ENCODE results near the gene RPL27.

RPL27 gene

GRCh38 chr17:43021741-43022512 lies 23.7 kb downstream of the RPL27 start, which contains the start of gene VAT1:
Gene VAT1 (minus strand): TSS chr17:43022385. CDS start chr17:43022322, 63 bp downstream.
- peak; percentile 77 for DNase-seq

- peak; percentile 99 for DNase-seq
Measured at GRCh38 chr17:43024407-43025289, 26.4 kb downstream of the RPL27 start, which contains the start of gene RND2. Gene RND2 (plus strand): TSS chr17:43025231. CDS start chr17:43025348, 117 bp downstream.

DNA sequence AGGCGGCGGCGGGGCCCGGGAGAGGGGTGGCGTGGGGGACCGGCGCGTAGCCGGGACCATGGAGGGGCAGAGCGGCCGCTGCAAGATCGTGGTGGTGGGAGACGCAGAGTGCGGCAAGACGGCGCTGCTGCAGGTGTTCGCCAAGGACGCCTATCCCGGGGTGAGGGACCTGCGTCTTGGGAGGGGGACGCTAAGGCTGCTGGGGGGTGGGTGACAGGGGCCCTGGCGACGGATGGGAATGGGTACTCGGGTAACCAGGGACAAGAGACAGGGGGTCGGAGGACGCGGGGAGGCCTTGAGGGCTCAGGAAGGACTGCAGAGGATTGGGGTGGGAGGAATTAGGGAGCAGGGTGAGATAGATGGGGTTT lies 27.1 kb downstream of the RPL27 start:
- peak; percentile 42 for DNase-seq

DNA sequence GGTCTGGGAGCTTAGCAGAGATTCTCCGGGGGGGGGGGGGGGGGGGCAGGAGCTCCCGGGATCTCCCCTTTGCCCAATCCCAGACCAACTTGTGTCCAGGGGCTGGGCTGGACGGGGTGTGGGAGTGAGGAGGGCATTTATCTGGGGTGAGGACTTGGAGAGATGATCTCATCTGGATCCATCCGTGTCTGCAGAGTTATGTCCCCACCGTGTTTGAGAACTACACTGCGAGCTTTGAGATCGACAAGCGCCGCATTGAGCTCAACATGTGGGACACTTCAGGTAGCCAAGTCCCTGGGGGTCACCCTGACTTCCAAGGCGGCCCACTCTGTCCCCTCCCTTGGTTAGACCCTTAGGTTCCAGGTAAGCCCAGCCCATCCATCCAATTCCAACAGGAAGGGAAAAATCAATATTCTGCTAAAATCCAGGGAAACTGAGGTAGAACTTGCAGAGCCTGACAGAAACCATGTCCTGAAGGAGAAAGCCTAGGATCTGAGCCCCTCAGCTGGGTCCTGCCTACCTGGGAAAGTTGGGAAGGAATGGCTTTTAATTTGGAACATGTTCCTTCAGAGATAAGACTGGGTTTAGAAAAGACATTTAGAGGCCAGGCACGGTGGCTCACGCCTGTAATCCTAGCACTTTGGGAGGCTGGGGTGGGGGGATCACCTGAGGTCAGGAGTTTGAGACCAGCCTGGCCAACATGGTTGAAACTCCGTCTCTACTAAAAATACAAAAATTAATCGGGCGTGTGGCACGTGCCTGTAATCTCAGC lies 27.7 kb downstream of the RPL27 start:
- DNase-seq: no peak

DNA sequence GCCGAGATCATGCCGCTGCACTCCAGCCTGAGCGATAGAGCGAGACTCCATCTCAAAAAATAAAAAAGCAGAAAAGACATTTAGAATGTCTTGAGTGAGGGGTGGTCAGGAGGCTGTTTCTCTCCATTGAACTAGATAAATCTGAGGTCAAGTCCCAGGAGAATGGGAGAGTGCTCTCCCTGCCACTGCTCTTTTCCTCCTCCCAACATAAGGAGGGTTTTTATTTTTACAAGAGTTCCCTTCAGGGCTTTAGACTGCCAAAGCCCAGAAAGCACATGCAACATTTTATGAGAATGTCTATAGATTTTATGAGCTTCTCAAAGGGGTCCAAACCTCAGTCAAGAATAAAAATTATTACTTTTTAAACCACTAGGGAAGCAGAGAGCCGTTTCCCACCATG lies 28.4 kb downstream of the RPL27 start:
- DNase-seq: no peak

- DNase-seq: no peak
Measured at GRCh38 chr17:43027091-43028032, 29.1 kb downstream of the RPL27 start.

GRCh38 chr17:43028221-43028861 lies 30.1 kb downstream of the RPL27 start:
- no peak for DNase-seq

- DNase-seq: no peak
Measured at GRCh38 chr17:43030137-43030767, 32.0 kb downstream of the RPL27 start.

DNA sequence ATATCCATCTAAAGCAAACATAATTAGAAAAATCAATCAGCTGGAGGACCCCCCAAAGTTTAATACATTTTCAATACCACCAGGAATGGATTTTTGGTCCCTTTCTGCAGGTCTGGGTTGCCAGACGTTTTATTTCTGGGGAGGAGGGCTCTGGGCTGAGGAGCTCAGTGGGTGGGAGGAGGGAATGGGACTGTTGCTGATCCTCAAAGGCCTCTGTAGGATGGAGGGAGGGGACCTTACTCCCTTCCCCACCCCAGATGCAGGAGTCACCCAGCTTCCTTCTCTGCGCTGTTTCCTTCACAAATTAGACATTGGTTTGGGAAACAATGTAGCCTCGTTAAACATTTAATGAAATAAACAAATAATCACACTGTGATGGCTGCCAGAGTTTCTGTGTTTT lies 33.4 kb downstream of the RPL27 start:
- DNase-seq: no peak

DNA sequence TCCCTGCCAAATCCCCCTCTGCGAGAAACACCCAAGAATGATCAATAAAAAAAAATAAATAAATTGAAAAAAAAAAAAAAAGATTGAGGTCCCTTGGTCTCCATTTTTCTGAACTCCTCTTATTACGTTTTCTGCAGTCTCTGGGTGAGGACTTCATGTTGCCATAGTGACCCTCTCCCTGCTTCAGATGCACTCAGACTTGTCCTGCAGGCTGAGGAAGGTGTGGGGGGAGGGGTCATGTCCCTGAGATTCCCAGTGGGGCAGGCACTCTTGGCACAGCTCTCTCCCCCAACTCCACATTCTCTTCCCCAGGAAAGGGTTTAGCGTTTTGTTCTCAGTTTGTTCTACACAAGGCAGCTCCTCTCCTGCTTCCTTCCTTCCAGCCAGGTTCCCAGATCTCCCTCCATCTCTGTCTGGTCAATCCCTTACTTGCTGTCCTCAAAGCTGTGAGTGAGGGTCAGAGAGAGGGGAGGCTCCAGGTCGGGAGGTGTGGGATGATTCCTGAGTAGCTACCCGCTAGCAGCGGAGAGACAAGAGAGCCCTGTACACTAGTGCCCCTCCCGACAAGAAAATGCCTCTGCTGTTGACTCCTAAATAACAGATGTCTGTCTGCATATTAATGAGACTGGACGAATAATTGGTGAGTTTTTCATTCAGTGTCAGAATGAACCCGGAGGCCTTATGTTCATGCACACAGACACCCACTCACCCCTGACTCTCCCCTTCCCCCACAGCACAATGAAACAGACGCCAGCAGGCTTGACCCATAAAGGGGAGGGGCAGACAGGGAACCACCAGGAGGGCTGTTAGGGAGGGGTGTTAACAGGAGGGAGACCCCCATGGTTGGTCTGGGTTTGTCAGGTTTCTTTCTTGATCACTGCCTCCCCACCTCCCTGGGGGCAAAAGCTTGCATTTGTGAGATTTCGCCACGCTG lies 36.0 kb downstream of the RPL27 start:
- DNase-seq: no peak

- no peak for DNase-seq
Measured at GRCh38 chr17:43034894-43035293, 36.7 kb downstream of the RPL27 start.

DNA sequence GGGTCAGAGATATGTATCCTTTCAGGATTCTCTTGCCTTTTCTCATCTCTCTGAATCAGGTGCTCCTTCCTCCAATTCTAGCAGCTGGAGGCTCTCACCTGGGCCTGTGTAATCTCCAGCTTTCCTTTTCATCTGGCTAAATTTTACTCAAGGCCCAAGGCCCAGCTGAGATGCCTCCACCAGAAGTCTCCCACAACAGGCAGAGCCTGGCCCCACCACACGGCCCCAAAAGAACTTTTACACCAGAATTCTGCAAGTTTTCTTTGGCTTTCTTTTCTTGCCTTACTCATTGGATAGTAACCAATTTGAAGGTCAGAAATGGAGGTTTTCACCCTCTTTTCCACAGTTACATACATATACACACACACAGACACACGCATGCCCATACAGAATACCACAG lies 41.4 kb downstream of the RPL27 start:
- DNase-seq: no peak

DNA sequence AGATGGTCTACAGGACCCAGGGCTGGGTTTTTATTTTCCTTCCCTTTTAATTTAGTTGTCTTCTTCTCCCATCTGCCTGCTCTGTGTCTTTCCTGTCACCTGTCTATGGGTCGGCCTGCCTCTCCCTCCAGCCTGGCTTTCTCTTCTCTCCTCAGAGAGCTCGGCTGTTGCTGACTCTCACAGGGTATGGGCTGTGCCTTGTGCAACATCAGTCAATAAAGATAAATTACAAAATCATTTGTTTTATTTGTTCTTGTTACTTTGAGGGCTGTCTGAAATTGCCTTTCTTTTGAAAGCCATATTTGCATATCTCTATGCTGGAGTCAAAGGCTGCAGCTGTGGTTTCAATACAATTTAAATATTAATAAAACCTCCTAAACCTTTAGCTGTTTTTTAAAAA lies 42.4 kb downstream of the RPL27 start:
- DNase-seq: no peak

- no peak for DNase-seq
Measured at GRCh38 chr17:43042025-43042628, 43.9 kb downstream of the RPL27 start.

- no peak for DNase-seq
Measured at GRCh38 chr17:43043307-43043706, 45.1 kb downstream of the RPL27 start.

DNA sequence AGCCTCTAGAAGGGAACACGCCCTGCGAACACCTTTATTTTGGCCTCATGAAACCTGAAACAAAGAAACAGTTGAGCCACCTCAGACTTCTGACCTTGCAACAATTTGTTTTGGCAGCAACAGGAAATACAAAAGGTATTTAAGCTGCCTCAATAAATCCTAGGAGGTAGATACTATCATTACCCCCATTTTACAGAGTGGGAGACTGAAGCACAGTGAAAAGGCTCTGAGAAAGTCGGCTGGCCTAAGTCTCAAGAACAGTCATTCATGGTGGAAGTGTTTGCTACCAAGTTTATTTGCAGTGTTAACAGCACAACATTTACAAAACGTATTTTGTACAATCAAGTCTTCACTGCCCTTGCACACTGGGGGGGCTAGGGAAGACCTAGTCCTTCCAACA lies 45.8 kb downstream of the RPL27 start:
- DNase-seq: no peak

DNA sequence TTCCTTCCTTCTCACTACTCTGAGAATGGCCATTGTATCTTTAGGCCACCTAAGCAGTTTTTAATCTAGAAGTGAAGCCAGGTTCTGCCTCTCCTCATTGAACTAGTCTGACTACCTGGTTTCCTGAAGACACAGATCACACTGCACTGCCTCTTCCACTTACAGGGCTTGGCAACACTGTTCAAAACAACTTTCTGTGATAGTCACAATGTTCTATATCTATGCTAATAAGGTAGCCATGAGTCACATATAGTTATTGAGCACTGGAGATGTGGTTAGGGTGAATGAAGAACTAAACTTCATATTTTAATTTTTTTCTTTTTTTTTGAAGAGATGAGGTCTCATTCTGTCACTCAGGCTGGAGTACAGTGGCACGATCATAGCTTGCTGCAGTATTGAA lies 53.8 kb downstream of the RPL27 start:
- DNase-seq: no peak

Measured in 8988T (cell line).